GM18526 (cell line): Measurements from ENCODE around the gene PARP11.

ENCODE experiments used
- POLR2A ChIP-seq: IDR thresholded peaks from 3 replicates; pipeline ENCODE4 v1.6.1; 2011; ENCODE audit not compliant: insufficient read length; ENCODE audit errors: extremely low read depth

Gene PARP11

DNA sequence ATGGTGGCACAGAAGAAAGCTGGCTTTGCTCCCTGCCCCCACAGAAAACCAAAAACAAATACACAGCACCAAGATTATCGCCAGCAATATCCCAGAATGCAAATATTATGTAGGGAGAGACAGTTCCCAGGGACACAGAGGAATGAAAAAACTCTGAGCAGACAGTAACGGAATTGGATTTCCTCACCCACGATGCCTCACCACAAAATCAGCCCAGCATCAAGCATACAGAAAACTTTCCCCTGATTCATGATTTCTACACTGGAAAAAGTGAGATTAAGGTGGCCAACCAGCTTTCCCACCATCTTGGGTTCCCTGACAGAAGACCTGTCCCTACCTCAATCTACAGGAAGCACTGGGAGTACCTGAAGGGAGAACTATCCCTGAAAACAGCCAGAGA, 36.6 kb downstream of the PARP11 start:
- no peak for TF ChIP-seq POLR2A

DNA sequence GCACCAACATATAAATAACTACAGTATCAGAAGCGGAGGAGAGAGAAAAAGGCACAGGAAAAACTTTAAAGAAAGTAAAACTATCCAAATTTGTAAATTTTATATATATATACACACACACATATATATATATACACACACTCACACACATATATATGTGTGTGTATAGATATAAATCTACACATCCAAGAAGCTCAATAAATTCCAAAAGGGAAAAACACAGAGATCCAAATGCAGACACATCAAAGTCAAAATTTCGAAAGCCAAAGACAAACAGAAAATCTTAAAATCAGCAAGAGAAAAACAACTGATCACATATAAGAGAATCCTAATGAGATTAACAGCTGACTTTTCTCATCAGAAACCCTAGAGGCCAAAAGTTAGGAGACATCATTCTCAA, 37.3 kb downstream of the PARP11 start:
- no peak for TF ChIP-seq POLR2A

DNA sequence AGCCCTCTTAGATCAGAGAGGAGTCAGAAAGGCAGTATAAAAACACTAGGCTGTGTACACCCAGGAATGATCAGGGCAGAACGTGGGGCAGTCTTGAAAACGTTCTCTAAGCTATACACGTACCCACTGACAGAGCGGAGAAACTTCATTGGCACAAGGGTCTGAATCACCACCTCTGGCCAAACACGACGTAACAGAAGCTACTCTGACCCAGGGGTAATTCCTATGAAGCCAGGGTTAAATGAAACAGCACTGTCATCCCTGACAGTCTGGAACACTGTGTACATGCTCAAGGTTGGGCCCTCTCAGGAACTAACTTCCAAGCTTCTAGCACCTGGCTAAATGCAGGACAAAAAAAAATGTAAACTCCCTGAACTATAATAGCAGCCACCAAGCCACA, 38.4 kb downstream of the PARP11 start:
- TF ChIP-seq POLR2A: no peak

DNA sequence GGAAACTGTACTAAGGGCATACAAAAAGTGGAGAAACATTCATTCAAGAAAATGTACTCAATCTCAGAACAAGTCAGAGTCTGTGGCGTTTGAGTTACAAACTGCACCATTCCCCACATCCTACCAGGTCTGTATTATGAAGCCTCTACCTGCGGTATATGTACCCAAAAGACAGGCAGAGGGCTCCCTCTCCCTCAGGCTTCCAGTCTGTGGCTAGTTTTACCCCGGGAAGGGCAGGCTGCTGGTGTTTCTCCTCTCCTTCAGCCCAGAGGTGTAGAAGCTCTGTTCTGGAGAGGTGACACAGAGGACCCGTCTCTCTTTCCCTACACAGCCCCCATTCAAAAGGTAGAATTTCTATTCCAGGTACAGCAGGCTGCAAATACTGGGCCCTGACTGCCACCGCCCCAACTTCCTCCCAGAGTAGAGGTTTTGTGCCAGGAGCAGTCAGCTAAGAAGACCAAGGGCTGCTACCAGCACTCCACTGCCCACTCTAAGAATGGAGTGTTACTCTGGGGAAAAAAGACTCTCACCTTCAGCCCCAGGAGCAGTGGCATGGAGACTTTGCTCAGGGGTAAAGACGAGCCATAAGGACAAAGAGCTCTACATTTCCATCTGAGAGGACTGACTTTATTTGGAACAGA, 39.4 kb downstream of the PARP11 start:
- TF ChIP-seq POLR2A: no peak

DNA sequence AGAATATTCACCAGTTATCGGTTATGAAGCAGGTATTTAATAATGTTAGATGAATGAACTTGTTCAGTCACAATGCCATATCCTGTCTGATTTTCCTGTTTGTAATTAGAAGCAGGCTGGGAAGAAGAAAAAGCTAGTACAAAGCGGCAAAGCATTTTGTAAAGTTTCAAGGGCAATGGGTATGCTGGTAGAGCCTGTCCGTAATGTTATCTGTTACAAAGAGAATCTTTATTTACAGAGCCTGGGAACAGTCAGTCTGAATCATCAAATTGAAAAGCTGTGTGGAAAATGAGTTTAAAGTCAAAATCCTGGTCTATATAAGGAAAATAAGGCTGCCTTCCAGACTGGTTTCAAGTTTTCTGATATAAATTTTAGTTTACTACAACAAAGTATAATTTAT, 40.5 kb downstream of the PARP11 start:
- TF ChIP-seq POLR2A: no peak

DNA sequence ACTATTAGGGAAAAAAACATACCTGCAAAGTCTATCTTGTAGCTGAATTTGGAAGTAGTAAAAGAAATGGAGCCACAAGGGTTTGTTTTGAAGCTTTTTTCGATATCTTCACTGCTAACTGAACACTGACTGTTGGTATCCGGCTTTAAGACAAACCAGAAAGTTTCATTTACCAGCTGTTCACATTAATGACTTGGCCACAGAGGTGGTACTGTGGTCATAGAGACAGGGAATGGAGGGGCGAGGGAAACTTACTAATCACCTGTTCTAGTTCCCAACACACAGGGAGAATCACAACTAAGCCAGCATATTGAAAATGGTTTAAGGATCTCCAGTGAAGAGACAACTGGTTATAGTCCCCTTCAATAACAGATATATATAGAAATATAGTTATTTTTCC, 44.3 kb downstream of the PARP11 start:
- no peak for TF ChIP-seq POLR2A

DNA sequence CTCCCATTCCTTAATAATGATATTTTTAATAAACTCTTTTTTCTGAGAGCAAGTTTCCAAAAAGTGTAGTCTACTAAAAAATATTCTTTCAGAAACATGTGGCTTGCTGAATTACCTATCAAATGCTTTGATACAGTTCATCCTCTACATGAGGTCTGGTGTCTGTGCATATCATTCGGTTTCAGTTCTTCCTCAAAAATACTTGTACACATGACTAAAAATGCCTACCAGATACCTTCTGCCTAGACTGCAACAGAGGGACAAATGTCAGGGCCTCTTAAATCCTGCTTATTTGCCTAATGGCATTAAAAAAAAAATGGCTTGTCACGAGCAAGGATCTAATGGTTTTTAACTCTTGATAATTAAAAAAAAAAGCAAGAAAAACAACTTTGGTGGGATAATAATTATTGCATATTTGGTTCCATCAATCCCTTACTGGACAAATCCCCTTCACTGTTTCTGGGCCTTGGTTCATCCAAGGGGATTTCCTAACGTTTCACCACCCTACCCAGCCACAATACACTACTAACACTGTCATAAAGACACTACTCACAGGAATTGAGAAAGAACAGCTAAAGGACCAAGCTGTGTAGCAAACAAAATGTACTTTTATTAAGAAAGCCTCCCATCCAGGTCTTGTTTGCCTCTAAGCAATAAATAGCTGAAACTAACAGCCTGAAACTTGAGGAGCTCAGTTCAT, 45.7 kb downstream of the PARP11 start:
- TF ChIP-seq POLR2A: no peak

DNA sequence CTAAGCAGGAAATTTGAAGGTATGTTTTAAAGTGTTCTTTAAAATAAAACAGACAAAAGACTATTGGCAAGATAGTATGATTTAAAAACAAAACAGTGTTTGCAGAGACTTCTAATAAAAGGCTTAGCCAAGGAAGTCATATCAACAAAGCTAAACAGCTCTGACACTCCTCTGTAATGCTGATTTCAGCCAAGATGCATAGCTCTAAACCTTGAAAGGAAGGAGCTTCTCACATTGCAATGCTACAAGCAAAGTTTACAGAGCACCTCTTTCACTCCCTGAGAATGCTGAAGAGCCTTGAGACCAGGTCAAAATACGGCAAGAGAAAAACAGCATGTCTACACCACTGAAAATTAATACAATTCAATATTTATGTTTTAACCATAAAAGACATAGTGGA, 51.8 kb downstream of the PARP11 start:
- no peak for TF ChIP-seq POLR2A

DNA sequence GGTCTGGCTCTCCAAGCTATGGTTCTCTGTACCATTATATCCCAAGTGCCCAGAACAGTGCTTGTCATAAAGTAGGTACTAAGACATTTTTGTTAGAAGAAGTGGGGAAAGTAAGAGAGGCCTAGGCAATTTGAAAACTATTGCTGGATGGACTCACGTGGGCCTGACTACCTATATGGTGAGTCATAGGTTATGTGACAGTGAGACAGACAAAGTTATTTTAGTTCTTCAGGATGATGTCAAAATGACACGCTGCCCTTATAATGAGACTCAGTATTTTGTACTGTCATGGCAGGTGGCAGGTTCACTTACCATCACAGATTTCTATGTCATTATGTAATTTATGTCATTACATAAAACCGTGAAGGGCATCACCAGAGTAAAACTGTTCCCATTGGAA, 53.1 kb downstream of the PARP11 start:
- no peak for TF ChIP-seq POLR2A

DNA sequence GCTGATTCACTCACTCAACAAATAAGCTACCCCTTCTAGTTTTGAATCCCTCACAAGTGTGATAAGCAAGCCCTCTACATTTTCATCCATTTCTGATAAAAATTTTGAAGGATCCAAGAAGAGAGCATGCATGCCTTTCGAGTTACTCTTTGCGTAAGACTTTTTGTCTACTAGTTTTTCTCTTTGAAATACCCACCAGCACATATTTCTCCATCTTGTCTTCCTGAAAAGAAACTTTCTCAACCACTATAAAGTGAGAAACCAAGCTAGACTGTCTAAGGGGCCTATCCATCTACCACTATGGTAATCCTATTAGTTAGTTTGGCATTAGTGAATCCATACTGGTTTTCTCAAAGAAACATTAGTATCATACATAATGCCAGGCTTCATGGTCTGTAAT, 56.9 kb downstream of the PARP11 start:
- TF ChIP-seq POLR2A: no peak

DNA sequence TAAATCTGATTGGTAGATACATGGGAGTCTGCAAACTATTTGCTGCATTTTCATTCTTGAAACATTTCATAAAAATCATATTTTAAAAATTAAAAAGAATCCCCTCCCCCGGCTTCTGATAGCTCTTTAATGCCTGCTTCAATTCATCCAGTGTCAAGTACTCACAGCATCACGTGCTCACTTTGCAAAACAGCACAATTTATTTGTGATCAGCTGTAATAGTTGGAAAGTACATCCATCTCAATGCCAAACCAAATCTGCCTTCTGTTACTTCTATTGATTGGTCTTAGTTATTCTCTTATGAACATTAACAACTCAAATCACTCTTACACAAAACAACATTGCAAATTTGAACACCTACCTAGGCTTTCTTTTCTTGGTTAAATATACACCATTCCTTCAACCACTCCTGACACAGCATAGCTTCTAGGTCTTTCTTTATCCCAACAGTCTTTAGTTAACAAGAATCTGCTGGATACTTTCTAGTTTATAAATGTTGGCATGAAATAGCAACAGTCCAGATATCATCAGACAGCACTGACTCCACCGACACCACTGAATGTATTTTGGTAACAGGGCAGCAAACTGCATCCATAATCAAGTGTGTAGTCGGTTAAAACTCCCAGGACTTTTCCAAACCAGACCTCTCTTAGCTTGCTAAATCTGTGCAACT, 58.0 kb downstream of the PARP11 start:
- no peak for TF ChIP-seq POLR2A

DNA sequence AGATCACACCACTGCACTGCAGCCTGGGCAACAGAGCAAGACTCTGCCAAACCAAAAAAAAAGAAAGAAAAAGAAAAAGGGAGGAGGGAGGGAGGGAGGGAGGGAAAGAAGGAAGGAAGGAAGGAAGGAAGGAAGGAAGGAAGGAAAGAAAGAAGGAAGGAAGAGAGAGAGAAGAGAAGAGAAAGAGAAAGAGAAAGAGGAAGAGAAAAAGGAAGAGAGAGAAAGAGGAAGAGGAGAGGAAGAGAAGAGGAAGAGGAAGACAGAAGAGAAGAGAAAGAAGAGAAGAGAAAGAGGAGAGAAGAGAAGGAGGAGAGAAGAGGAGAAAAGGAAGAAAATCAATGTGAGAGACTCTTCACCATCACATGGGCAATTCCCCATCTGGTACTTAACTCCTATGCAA, 62.7 kb downstream of the PARP11 start:
- TF ChIP-seq POLR2A: no peak

DNA sequence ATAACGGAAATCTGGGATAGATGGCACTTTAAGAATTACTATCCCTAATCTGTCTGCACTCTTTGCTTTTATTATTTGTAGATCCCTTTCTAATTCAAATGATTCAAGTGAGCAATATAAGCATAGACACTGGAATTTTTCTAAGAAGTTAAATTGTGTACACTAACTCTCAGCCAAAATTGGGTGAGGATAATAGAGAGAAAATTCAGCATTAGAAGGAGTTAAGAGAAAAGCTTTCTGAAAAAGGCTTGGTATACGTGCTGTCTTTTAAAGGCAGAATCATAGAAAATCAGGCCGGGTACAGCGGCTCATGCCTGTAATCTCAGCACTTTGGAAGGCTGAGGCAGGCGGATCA, 63.2 kb downstream of the PARP11 start:
- TF ChIP-seq POLR2A: no peak

DNA sequence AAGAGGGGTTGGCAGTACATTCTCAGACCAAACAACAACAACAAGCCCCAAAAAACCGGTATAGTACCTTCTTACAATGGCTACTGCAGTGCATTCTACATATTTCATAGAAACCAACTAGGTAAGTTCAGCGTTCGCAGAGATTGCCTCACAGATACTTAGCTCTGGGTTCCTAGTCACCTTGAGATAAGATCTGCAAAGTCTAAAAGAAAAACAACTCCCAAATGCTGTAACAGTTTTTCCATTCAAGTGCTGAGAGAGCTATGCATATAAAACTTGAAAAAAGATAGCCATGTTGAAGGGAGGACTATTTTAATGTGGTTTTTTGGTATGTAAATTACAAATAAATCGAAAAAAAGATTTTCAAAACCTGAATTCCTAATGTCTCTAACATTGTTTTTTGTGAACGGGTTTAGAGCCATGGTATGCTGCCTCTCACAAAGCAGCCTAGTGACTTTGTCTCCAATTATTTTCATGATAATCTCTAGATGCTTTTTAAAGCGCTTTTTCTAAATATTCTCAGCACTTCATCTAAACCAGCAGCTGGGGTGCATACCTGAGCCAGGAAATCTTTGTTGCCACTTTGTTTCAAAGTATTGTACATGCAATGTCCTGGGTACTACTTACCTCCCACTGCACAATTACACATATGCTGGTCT, 63.7 kb downstream of the PARP11 start:
- no peak for TF ChIP-seq POLR2A

DNA sequence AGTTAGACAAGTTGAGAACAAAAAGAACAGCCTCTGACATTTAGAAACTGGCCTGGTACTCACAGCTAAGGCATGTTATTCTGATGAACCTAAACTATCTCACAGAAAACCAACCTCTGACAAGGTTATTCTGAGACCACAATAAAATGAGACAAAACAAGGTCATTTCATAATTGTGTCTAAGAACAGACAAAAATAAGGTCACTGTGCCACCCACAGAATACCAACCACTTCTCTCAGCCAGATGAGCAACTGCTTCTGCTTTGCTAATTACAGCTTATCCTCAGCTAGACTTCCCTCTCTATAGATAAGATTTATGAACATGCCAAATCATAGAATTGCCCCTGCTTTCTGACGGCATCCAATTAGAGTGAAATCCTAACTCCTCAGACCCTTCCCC, 68.1 kb downstream of the PARP11 start:
- TF ChIP-seq POLR2A: no peak

DNA sequence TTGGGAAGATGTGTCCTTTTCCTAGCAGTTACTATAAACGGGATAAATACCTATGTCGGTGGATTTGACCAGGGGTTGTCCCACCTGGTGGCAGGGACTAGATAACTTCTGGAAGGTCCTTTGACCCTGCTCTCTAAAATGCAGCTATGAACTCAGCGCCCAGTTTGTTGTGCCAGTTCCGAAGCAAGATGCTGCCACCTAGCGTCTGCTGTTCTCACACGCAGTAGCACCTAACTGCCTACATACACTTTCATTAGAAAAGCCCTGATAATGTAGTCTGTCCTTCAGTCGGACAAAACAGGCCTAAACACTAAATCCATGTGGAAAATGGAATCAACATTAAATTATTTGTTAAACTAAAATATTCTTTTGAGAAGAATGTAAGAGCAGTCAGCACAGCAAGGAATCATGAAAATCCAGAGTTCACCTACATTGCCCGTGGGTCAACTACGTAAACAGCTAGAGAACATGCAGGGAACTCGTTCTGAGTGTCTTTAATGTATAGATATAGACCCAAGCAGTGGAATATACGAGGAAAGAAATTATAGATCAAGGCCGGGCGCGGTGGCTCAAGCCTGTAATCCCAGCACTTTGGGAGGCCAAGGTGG, 69.2 kb downstream of the PARP11 start:
- TF ChIP-seq POLR2A: no peak
